Loucy (cell line): ENCODE data around the gene SLC46A3.

ENCODE experiments used
- EZH2phosphoT487 ChIP-seq: fragments of 200-600 bp; IDR thresholded peaks from 2 replicates; pipeline ENCODE4 v1.6.1; 2018; ENCODE audit warnings: antibody characterized with exemption, mild to moderate bottlenecking, moderate library complexity, borderline replicate concordance
- TF ChIP-seq, protein P1 (sequence below): fragments of 200-600 bp; sonication (generic); conservative IDR thresholded peaks from 2 replicates; pipeline ENCODE4 v1.5.1; 2014; ENCODE audit warnings: mild to moderate bottlenecking, antibody characterized with exemption, low read length

DNA sequence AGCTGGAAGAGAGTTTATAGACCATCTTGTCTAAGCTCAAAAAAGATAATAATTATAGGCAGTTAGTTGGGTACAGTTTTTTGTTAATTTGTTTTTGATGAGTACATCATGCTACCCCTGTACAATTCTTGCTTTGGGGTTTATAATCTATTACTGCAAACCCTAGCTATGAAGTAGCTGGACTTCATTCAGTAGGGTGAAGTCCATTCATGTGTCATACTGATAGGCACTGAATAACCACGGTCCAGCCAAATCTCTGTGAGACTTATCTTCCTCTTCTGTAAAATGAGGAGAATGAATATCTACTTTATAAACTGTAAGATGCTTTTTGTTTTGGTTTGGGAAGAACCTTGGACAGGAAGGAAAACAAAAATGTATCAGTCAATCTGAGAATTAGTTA lies 19.5 kb downstream of the SLC46A3 start:
- TF ChIP-seq, protein P1, sequence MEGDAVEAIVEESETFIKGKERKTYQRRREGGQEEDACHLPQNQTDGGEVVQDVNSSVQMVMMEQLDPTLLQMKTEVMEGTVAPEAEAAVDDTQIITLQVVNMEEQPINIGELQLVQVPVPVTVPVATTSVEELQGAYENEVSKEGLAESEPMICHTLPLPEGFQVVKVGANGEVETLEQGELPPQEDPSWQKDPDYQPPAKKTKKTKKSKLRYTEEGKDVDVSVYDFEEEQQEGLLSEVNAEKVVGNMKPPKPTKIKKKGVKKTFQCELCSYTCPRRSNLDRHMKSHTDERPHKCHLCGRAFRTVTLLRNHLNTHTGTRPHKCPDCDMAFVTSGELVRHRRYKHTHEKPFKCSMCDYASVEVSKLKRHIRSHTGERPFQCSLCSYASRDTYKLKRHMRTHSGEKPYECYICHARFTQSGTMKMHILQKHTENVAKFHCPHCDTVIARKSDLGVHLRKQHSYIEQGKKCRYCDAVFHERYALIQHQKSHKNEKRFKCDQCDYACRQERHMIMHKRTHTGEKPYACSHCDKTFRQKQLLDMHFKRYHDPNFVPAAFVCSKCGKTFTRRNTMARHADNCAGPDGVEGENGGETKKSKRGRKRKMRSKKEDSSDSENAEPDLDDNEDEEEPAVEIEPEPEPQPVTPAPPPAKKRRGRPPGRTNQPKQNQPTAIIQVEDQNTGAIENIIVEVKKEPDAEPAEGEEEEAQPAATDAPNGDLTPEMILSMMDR: no peak
- TF ChIP-seq EZH2phosphoT487: no peak
